ENCODE data around the gene MCF2L2.

- TF ChIP-seq SP1 (IDR thresholded peaks at IDR 0.05) (no peak), NFRKB (IDR thresholded peaks at IDR 0.05) (no peak), FOXM1 (IDR thresholded peaks at IDR 0.05; ENCODE audit: borderline replicate concordance) (no peak), CTBP1 (IDR thresholded peaks at IDR 0.05; ENCODE audit: borderline replicate concordance) (no peak), BHLHE40 (IDR thresholded peaks at IDR 0.05; ENCODE audit: borderline replicate concordance) (no peak), SUZ12 (IDR thresholded peaks at IDR 0.05) (no peak), ELF4 (IDR thresholded peaks at IDR 0.05) (no peak), FOXA1 (IDR thresholded peaks at IDR 0.05) (no peak), L3MBTL2 (conservative IDR thresholded peaks at IDR 0.05) (no peak), ARNT (IDR thresholded peaks at IDR 0.05) (no peak)
Measured at GRCh38 chr3:183388213-183388895, 40.1 kb downstream of the MCF2L2 start.

All from HEK293T (cell line).